DND-41 (cell line): ENCODE results near the gene STX1A.

Experiments used
- CTCF ChIP-seq: IDR thresholded peaks from 2 replicates; pipeline ENCODE4 v1.5.1; 2012; ENCODE audit warnings: borderline replicate concordance, low read length, moderate library complexity, mild to moderate bottlenecking; ENCODE audit not compliant: poor library complexity, severe bottlenecking; ENCODE audit errors: extremely low read depth
- EZH2 ChIP-seq: IDR thresholded peaks from 3 replicates; pipeline ENCODE4 v1.6.1; 2012; ENCODE audit warnings: borderline replicate concordance, low read depth, mild to moderate bottlenecking, moderate library complexity, low read length, inconsistent platforms; ENCODE audit not compliant: severe bottlenecking

GRCh38 chr7:73742753-73743641 lies 23.5 kb upstream of the STX1A start:
- TF ChIP-seq EZH2 (no peak), CTCF (no peak)
